WI38 (cell line): ENCODE results near the gene ISCA1.

Source experiments
- H3K4me3 ChIP-seq: 2 replicates; pipeline ENCODE4 v1.5.1; 2011; ENCODE audit warnings: low read depth, mild to moderate bottlenecking, control low read depth, low read length
- CTCF ChIP-seq: IDR thresholded peaks from 2 replicates; pipeline ENCODE4 v1.5.1; 2012; ENCODE audit warnings: low read depth, mild to moderate bottlenecking, control low read depth, low read length

ISCA1 gene

GRCh38 chr9:86275962-86276361 lies 6.4 kb downstream of the ISCA1 start:
- no peak overlapping the region for H3K4me3 ChIP-seq
- TF ChIP-seq CTCF, result no peak

DNA sequence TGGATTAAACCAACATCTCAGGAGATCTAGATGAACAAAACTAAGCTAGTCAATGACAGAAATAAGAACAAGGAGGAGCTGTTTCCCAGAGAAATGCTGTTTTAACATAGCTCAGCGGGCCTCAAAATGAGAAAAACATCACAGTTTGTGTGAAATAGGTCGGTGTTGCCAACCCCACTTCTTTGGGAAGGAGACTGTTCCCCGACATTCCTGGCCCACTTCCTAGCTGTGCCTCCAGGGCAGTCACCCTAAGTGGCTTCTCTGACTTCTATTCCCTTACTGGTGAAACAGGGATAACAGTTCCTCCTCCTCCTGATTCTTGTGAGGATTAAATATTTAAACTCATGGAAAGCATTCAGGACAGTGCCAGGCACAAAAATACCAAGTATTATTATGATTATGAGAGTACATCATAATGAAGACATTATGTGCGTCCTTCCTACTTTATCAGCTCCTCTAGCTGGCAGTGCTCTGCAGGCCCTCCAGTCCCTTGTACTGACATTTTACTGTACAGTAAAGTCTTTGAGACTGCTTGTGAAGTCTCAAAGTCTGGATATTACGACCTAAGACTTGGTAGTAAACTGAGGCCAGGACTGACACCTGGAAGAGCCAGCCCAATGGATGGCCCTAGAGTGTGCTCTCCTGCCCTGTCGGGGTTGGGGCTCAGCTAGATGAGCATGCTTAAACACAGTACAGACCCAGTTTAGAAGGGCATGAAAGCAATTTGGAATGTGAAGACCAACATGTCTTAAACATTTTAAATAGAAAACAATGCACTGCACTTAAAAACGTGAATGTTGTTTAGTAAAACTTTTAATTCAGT lies 7.3 kb downstream of the ISCA1 start:
- TF ChIP-seq CTCF, result no peak
- H3K4me3 ChIP-seq, result no peak overlapping the region

GRCh38 chr9:86272221-86272620 lies 10.1 kb downstream of the ISCA1 start:
- no peak overlapping the region for H3K4me3 ChIP-seq
- TF ChIP-seq CTCF, result no peak

GRCh38 chr9:86263876-86264275 lies 18.5 kb downstream of the ISCA1 start:
- H3K4me3 ChIP-seq, result no peak overlapping the region
- TF ChIP-seq CTCF, result no peak

GRCh38 chr9:86262492-86262891 lies 19.8 kb downstream of the ISCA1 start:
- TF ChIP-seq CTCF, result no peak
- no peak overlapping the region for H3K4me3 ChIP-seq

GRCh38 chr9:86259557-86259956 lies 22.8 kb downstream of the ISCA1 start, which contains the start of gene C9orf153:
Gene C9orf153 (minus strand): TSS chr9:86259657. CDS start chr9:86229603, 30,054 bp downstream.
- H3K4me3 ChIP-seq, result no peak within 1 kb of the TSS
- no peak for TF ChIP-seq CTCF

GRCh38 chr9:86257391-86257790 lies 24.9 kb downstream of the ISCA1 start:
- no peak for TF ChIP-seq CTCF
- H3K4me3 ChIP-seq, result no peak overlapping the region
